ENCODE data around the gene B3GLCT. TPM values are rescaled to one million over a fixed set of nuclear protein-coding genes. Genes with fewer than 3 reads are reported as not detected.

The B3GLCT gene
- total RNA-seq, 2 donors from 2014 or later = 4.1 to 4.6 TPM

DNA sequence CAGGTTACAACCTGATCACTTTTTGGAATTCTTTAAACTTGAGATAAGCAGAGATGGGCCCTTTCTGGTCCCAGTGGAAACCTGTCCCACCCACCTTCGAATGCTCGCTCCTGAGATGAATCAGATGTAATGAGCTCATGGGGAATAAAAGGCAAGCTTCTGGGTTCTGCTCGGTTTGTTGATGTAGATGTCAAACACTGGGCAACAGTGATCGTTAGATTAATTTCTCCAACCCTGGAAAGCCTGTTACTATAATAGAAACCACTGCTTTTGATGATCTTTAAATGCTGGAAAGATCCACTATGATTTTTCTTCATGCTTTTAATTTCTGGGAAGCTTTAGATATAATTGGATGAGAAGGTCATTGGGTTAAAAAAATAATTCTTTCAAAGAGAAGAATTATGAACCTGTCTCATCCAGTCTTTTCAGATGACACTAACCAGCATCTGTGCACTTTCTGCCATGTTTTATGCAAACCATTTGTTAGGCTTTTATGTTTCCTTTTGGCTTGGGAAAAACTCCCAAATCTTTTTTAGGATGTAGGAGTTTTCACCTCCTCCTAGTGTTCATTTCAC is 49.3 kb downstream of the B3GLCT start:
- H3K4me1 Mint-ChIP-seq = no peaks in the 10 kb centered on the region
- no peak overlapping the region for H3K4me3 Mint-ChIP-seq
- peaks cover 19% of the 10 kb centered on the region for H3K36me3 Mint-ChIP-seq (ENCODE audit: low read depth)
- no peak for ATAC-seq (replicated peaks)
- H3K9me3 Mint-ChIP-seq = peaks cover 12% of the 10 kb centered on the region
- H3K27me3 Mint-ChIP-seq = no peaks in the 10 kb centered on the region
- no peak overlapping the region for H3K27ac Mint-ChIP-seq

GRCh38 chr13:31250435-31250834 is 50.7 kb downstream of the B3GLCT start:
- no peak for ATAC-seq (replicated peaks)
- Mint-ChIP-seq H3K27me3 (no peaks in the 10 kb centered on the region), H3K36me3 (ENCODE audit: low read depth) (peaks cover 19% of the 10 kb centered on the region), H3K27ac (no peak overlapping the region), H3K4me3 (no peak overlapping the region), H3K4me1 (no peaks in the 10 kb centered on the region), H3K9me3 (peaks cover 15% of the 10 kb centered on the region)

- no peak for ATAC-seq (replicated peaks)
- no peak overlapping the region for H3K4me3 Mint-ChIP-seq
- H3K9me3 Mint-ChIP-seq = no peaks in the 10 kb centered on the region
- H3K36me3 Mint-ChIP-seq (ENCODE audit: low read depth) = peaks cover 14% of the 10 kb centered on the region
- no peaks in the 10 kb centered on the region for H3K4me1 Mint-ChIP-seq
- H3K27ac Mint-ChIP-seq = no peak overlapping the region
- H3K27me3 Mint-ChIP-seq = no peaks in the 10 kb centered on the region
Measured at GRCh38 chr13:31261241-31261640, 61.5 kb downstream of the B3GLCT start.

DNA sequence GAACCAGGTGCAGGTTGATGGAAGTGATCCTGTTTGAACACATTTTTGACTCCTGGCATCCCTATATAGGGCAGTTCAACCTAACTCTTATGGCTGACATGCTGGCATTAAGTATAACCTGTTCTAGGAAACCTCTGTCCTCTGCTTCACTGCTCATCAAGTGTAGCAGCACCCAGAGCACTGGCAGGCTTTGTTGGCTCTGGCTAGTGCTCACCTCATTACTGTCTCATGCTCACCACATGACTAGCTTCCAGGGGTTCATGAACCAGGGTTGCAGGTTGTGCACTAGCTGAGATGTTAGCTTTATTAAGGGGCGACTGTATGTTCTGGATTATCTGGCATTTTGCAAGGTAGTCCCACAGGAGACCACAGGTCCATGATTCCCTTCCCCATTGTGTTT is 63.6 kb downstream of the B3GLCT start:
- Mint-ChIP-seq H3K27ac (no peak overlapping the region), H3K36me3 (ENCODE audit: low read depth) (peaks cover 14% of the 10 kb centered on the region), H3K4me3 (no peak overlapping the region), H3K4me1 (no peaks in the 10 kb centered on the region), H3K9me3 (no peaks in the 10 kb centered on the region), H3K27me3 (no peaks in the 10 kb centered on the region)
- ATAC-seq (replicated peaks) = no peak

GRCh38 chr13:31264151-31264550 is 64.4 kb downstream of the B3GLCT start:
- H3K9me3 Mint-ChIP-seq = no peaks in the 10 kb centered on the region
- no peaks in the 10 kb centered on the region for H3K4me1 Mint-ChIP-seq
- H3K27me3 Mint-ChIP-seq = no peaks in the 10 kb centered on the region
- H3K4me3 Mint-ChIP-seq = no peak overlapping the region
- H3K27ac Mint-ChIP-seq = no peak overlapping the region
- ATAC-seq (replicated peaks) = no peak
- H3K36me3 Mint-ChIP-seq (ENCODE audit: low read depth) = peaks cover 16% of the 10 kb centered on the region

DNA sequence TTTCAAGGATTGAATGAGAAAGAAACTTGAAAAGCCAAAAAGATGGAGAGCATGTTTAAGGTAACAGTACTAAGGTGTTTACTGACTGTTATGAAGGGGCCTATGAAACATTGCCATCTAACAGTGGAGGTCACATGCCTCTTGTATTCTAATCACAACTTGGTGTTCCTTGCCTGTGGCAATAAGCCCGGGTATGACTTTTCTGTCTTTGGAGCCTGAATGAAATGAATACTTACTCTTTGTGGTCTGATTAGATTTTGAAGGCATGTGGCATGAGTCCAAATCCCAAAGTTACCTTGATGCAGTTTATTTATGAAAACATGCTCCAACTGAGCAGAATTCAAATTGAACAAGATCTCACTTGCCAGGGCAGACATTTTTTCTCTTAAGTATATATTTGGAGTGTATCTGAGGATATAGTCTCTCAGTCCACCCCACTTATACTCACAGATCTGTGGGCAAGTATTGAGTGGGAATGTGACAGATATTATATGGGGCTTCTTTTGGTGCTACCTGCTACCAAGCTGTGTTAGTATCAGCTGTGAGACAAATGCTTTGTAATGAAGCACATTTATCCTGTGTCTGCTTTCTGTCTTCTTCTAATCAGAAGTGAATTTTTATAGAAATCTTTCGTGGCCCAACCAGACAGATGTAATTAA is 67.5 kb downstream of the B3GLCT start:
- Mint-ChIP-seq H3K4me3 (no peak overlapping the region), H3K27me3 (no peaks in the 10 kb centered on the region), H3K4me1 (no peaks in the 10 kb centered on the region), H3K36me3 (ENCODE audit: low read depth) (peaks cover 30% of the 10 kb centered on the region), H3K9me3 (no peaks in the 10 kb centered on the region), H3K27ac (no peak overlapping the region)
- no peak for ATAC-seq (replicated peaks)

DNA sequence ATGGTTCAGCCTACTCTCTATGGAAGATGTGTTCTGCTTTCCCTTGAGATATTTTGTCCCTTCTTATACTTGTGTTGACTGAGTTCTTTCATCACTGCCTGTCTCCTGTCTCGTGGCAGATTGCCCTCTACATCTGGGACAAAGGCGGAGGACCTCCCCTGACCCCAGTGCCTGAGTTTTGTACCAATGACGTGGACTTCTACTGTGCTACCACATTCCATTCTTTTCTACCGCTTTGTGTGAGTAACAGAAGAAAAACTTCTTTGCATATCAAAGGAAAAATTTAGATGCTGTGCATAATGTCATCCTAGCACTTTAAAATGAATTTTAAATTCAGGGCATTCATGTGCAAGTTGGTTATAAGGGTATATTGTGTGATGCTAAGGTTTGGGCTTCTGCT is 74.6 kb downstream of the B3GLCT start:
- H3K4me3 Mint-ChIP-seq = no peak overlapping the region
- no peak for ATAC-seq (replicated peaks)
- no peaks in the 10 kb centered on the region for H3K9me3 Mint-ChIP-seq
- H3K27me3 Mint-ChIP-seq = no peaks in the 10 kb centered on the region
- H3K4me1 Mint-ChIP-seq = no peaks in the 10 kb centered on the region
- H3K27ac Mint-ChIP-seq = no peak overlapping the region
- H3K36me3 Mint-ChIP-seq (ENCODE audit: low read depth) = peaks cover 76% of the 10 kb centered on the region

GRCh38 chr13:31276421-31276820 is 76.6 kb downstream of the B3GLCT start:
- H3K36me3 Mint-ChIP-seq (ENCODE audit: low read depth) = peaks cover 58% of the 10 kb centered on the region
- H3K4me1 Mint-ChIP-seq = no peaks in the 10 kb centered on the region
- ATAC-seq (replicated peaks) = no peak
- H3K4me3 Mint-ChIP-seq = no peak overlapping the region
- no peaks in the 10 kb centered on the region for H3K27me3 Mint-ChIP-seq
- H3K9me3 Mint-ChIP-seq = peaks cover 4% of the 10 kb centered on the region
- no peak overlapping the region for H3K27ac Mint-ChIP-seq

- H3K9me3 Mint-ChIP-seq = peaks cover 4% of the 10 kb centered on the region
- H3K36me3 Mint-ChIP-seq (ENCODE audit: low read depth) = peaks cover 48% of the 10 kb centered on the region
- H3K4me3 Mint-ChIP-seq = no peak overlapping the region
- H3K4me1 Mint-ChIP-seq = no peaks in the 10 kb centered on the region
- no peak for ATAC-seq (replicated peaks)
- no peak overlapping the region for H3K27ac Mint-ChIP-seq
- H3K27me3 Mint-ChIP-seq = no peaks in the 10 kb centered on the region
Measured at GRCh38 chr13:31278869-31279268, 79.1 kb downstream of the B3GLCT start.

GRCh38 chr13:31282741-31283455 is 83.1 kb downstream of the B3GLCT start:
- peaks cover 12% of the 10 kb centered on the region for H3K9me3 Mint-ChIP-seq
- ATAC-seq (replicated peaks) = no peak

DNA sequence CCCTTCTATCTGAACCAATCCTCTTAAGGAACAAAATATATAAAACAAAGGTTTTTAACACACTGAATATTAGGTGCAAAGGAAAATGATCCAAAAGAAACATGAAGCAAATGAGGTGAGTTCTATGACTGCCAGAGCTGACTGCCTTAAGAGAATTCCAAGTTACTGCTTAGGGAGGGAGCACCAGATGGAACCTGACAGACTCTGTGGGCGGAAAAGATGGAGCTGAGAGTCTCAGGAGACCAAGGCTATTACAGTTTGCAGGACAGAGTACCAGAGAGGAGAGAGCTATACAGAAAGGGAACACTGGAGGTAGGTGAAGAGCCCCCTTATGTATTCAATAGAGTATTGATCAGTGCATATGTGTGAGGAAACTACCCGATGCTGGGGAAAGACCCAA is 87.2 kb downstream of the B3GLCT start:
- Mint-ChIP-seq H3K4me1 (no peaks in the 10 kb centered on the region), H3K36me3 (ENCODE audit: low read depth) (peaks cover 70% of the 10 kb centered on the region), H3K27ac (no peak overlapping the region), H3K4me3 (no peak overlapping the region), H3K9me3 (peaks cover 14% of the 10 kb centered on the region), H3K27me3 (no peaks in the 10 kb centered on the region)
- ATAC-seq (replicated peaks) = no peak

More at GRCh38 chr13:31282741-31283455, 83.1 kb downstream of the B3GLCT start:
- no peak overlapping the region for H3K27ac Mint-ChIP-seq
- H3K36me3 Mint-ChIP-seq (ENCODE audit: low read depth) = peaks cover 45% of the 10 kb centered on the region
- H3K4me1 Mint-ChIP-seq = no peaks in the 10 kb centered on the region
- no peaks in the 10 kb centered on the region for H3K27me3 Mint-ChIP-seq
- no peak overlapping the region for H3K4me3 Mint-ChIP-seq

- Mint-ChIP-seq H3K4me3 (no peak overlapping the region), H3K4me1 (no peaks in the 10 kb centered on the region), H3K36me3 (ENCODE audit: low read depth) (peaks cover 20% of the 10 kb centered on the region), H3K27ac (no peak overlapping the region), H3K27me3 (no peaks in the 10 kb centered on the region), H3K9me3 (no peaks in the 10 kb centered on the region)
- no peak for ATAC-seq (replicated peaks)
Measured at GRCh38 chr13:31301119-31301518, 101.3 kb downstream of the B3GLCT start.

DNA sequence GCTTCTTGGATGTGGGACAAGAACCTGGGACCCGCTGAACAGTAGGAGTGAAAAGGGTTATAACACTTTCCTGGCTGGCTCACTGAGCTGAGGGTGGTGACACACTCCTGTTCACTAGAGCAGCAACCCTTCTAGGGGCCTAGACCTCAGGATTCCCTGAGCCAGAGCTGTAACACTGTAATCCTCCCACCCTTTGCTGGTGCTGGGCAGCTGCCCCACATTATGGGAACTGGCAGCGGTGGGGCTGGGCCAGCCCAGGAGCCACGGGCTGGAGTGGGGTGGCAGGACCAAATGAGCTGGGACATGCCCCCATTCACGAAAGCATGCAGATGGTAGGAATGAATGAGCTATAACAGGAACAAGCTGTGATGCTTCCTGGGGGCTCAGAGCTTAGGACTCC is 110.6 kb downstream of the B3GLCT start:
- H3K9me3 Mint-ChIP-seq = peaks cover 27% of the 10 kb centered on the region
- no peaks in the 10 kb centered on the region for H3K27me3 Mint-ChIP-seq
- no peak overlapping the region for H3K4me3 Mint-ChIP-seq

GRCh38 chr13:31310786-31311185 is 111.0 kb downstream of the B3GLCT start:
- no peaks in the 10 kb centered on the region for H3K27me3 Mint-ChIP-seq
- H3K27ac Mint-ChIP-seq = no peak overlapping the region
- no peak for ATAC-seq (replicated peaks)
- no peaks in the 10 kb centered on the region for H3K4me1 Mint-ChIP-seq
- peaks cover 14% of the 10 kb centered on the region for H3K36me3 Mint-ChIP-seq (ENCODE audit: low read depth)
- no peak overlapping the region for H3K4me3 Mint-ChIP-seq
- peaks cover 27% of the 10 kb centered on the region for H3K9me3 Mint-ChIP-seq

More for the DNA sequence above, 110.6 kb downstream of the B3GLCT start:
- no peak for ATAC-seq (replicated peaks)
- Mint-ChIP-seq H3K36me3 (ENCODE audit: low read depth) (peaks cover 13% of the 10 kb centered on the region), H3K27ac (no peak overlapping the region), H3K4me1 (no peaks in the 10 kb centered on the region)

DNA sequence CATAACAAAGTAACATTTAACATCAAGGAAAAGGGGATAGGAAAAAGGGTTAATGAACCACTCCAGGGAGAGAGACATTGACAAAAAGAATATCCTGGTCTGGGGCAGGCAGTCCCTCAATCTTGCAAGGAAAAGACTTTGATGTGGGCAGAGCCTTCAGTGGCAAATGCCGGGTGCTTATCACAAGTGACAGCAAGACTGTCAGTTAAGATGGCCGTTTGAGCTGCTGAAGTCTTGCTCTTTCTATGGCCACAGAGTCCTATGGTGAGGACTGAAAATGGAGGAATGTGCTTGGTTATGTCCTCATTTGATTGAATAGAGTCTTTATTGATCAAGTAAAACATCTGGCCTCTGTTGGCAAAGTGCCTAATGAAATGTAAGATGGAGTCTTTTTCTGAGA is 112.1 kb downstream of the B3GLCT start:
- H3K9me3 Mint-ChIP-seq = peaks cover 27% of the 10 kb centered on the region
- peaks cover 14% of the 10 kb centered on the region for H3K36me3 Mint-ChIP-seq (ENCODE audit: low read depth)
- no peak for ATAC-seq (replicated peaks)
- H3K27ac Mint-ChIP-seq = no peak overlapping the region
- H3K4me3 Mint-ChIP-seq = no peak overlapping the region
- H3K4me1 Mint-ChIP-seq = no peaks in the 10 kb centered on the region
- H3K27me3 Mint-ChIP-seq = no peaks in the 10 kb centered on the region
